ENCODE data around the gene LRRC10B.

The LRRC10B gene

DNA sequence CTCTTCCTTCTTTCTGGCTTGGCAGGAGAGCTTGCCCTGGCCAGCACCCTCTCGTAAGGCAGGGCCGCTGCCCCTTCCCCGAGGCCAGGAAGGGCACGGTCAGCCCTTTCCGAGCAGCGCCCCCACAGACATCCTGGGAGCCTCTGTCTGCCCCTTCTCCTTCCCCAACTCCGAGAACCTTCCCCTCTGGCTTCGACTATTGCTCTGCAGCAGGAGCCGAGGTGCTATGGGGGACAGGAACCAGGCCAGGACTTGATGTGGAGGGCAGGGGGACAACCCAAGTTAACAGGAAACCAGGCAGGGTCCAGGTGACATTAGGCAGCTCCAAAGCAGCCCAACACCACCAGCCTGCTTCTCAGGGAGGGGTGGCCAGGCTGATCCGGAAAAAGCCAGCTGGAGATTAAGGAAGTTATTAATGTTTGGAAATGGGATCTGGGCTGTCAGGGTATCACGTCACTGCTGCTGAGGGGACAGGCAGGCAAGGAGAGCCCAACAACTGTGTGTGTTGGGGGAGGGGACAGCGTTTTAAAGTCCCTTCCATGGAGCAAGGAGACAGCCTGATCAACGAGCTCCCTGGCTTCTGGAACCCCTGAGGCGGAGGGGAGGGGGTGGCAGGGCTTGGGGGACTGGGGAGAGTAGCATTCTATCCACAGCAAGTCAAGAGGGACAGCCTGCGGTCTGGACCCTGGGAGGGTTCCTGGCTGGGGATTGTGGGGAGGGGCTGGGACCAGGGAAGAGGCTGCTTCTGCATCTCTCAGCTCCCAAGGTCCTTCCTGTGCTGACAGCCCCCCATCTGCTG lies 45.0 kb downstream of the LRRC10B start:
- Histone ChIP-seq H3K79me2 (no peaks in the 10 kb centered on the region), H3K27ac (no peak overlapping the region), H3K36me3 (ENCODE audit: control insufficient read depth, insufficient read depth, low read length) (no peaks in the 10 kb centered on the region), H2AFZ (no peak overlapping the region), H3K4me1 (peaks cover 3% of the 10 kb centered on the region), H3K27me3 (ENCODE audit: control insufficient read depth, insufficient read depth, low read length) (no peaks in the 10 kb centered on the region), H3K9me3 (ENCODE audit: control insufficient read depth, low read length) (no peaks in the 10 kb centered on the region), H3K4me3 (ENCODE audit: low read depth, low read length) (no peak overlapping the region), H3K9ac (no peak overlapping the region), H3K4me2 (ENCODE audit: low read length) (no peak overlapping the region)
- TF ChIP-seq, protein P1, sequence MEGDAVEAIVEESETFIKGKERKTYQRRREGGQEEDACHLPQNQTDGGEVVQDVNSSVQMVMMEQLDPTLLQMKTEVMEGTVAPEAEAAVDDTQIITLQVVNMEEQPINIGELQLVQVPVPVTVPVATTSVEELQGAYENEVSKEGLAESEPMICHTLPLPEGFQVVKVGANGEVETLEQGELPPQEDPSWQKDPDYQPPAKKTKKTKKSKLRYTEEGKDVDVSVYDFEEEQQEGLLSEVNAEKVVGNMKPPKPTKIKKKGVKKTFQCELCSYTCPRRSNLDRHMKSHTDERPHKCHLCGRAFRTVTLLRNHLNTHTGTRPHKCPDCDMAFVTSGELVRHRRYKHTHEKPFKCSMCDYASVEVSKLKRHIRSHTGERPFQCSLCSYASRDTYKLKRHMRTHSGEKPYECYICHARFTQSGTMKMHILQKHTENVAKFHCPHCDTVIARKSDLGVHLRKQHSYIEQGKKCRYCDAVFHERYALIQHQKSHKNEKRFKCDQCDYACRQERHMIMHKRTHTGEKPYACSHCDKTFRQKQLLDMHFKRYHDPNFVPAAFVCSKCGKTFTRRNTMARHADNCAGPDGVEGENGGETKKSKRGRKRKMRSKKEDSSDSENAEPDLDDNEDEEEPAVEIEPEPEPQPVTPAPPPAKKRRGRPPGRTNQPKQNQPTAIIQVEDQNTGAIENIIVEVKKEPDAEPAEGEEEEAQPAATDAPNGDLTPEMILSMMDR (IDR thresholded peaks at IDR 0.05): no peak

- Histone ChIP-seq H3K4me2 (ENCODE audit: low read length) (no peak overlapping the region), H3K36me3 (ENCODE audit: control insufficient read depth, insufficient read depth, low read length) (no peaks in the 10 kb centered on the region), H3K9me3 (ENCODE audit: control insufficient read depth, low read length) (no peaks in the 10 kb centered on the region), H2AFZ (no peak overlapping the region), H3K4me1 (peaks cover 3% of the 10 kb centered on the region), H3K9ac (no peak overlapping the region), H3K27me3 (ENCODE audit: control insufficient read depth, insufficient read depth, low read length) (no peaks in the 10 kb centered on the region), H3K4me3 (ENCODE audit: low read depth, low read length) (no peak overlapping the region), H3K27ac (no peak overlapping the region), H3K79me2 (no peaks in the 10 kb centered on the region)
- TF ChIP-seq, protein P1 (IDR thresholded peaks at IDR 0.05): no peak
Observed at GRCh38 chr11:61554172-61554988, 45.8 kb downstream of the LRRC10B start.

DNA sequence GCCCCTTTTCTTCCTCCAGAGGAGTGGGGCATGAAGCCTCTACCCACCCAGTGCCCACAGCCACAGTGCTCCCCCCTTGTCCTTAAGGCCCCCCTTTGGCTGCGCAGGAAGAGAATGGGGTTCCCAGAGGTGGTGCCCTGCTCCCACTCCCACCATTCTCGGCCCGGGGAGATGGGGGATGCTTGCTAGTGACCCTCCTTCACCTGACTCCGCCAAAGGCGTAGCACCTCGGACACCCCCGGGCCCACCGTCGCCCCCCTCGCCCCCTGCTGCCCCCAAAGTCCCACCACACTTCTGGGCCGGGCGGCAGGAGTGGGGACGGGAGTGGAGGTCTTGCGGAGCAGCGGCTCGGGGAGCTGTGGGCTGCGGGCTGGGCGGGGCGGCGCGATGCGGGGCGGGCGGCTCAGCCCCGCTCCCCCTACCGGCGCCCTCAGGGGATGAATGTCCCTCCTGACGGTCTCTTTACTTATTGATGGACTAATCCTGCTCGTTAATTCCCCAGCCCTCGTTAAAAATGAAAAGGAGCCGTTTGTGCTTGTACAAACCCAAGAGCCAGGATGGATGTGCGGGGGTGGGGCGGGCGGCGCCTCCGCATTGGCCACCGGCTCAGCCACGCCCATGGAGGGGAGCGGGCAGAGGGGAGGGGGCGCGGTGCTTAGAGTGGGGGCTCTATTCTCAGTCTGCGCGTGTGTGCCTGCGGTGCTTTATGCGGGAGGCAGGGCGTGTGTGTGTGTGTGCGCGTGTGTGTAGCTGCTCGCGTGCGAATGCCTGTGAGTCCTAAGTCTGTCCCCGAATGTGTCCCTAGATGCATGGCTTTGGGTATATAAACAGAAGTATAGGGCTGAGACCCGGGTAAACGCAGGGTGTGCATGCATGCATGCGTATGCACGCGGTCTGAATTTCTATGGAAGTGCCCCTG lies 46.8 kb downstream of the LRRC10B start:
- no peak overlapping the region for H3K9ac ChIP-seq
- H3K4me2 ChIP-seq (ENCODE audit: low read length): no peak overlapping the region
- no peak overlapping the region for H2AFZ ChIP-seq
- H3K36me3 ChIP-seq (ENCODE audit: control insufficient read depth, insufficient read depth, low read length): no peaks in the 10 kb centered on the region
- H3K9me3 ChIP-seq (ENCODE audit: control insufficient read depth, low read length): no peaks in the 10 kb centered on the region
- no peak overlapping the region for H3K4me3 ChIP-seq (ENCODE audit: low read depth, low read length)
- H3K27me3 ChIP-seq (ENCODE audit: control insufficient read depth, insufficient read depth, low read length): no peaks in the 10 kb centered on the region
- TF ChIP-seq, protein P1 (IDR thresholded peaks at IDR 0.05): peak; percentile 21
- H3K4me1 ChIP-seq: peaks cover 3% of the 10 kb centered on the region
- H3K27ac ChIP-seq: no peak overlapping the region
- no peaks in the 10 kb centered on the region for H3K79me2 ChIP-seq

GRCh38 chr11:61555978-61556377 lies 47.4 kb downstream of the LRRC10B start:
- Histone ChIP-seq H3K4me3 (ENCODE audit: low read depth, low read length) (no peak overlapping the region), H3K9me3 (ENCODE audit: control insufficient read depth, low read length) (no peaks in the 10 kb centered on the region), H3K9ac (no peak overlapping the region), H3K79me2 (no peaks in the 10 kb centered on the region), H3K27me3 (ENCODE audit: control insufficient read depth, insufficient read depth, low read length) (no peaks in the 10 kb centered on the region), H2AFZ (no peak overlapping the region), H3K4me1 (peaks cover 5% of the 10 kb centered on the region), H3K4me2 (ENCODE audit: low read length) (no peak overlapping the region), H3K36me3 (ENCODE audit: control insufficient read depth, insufficient read depth, low read length) (no peaks in the 10 kb centered on the region), H3K27ac (no peak overlapping the region)
- TF ChIP-seq, protein P1 (IDR thresholded peaks at IDR 0.05): no peak

All from parathyroid adenoma (tissue), 2 donors.